Suprapubic skin (tissue), 4 donors: ENCODE measurements around the gene NEK6. TPM values are rescaled to one million over a fixed set of nuclear protein-coding genes. Genes with fewer than 3 reads are reported as not detected.

ENCODE experiments used
- DNase-seq, 2 donors: peaks; one replicate each; pipeline ENCODE4 v3.0.0-alpha.2; 2019; ENCODE audit warnings: low spot score in 2 of 2
- H3K27ac ChIP-seq: fragments of 200-600 bp; sonication (generic); one replicate; pipeline ENCODE4 v1.5.1; 2019
- H3K27me3 ChIP-seq: fragments of 200-600 bp; sonication (generic); one replicate; pipeline ENCODE4 v1.5.1; 2019
- H3K36me3 ChIP-seq: fragments of 200-600 bp; sonication (generic); one replicate; pipeline ENCODE4 v1.5.1; 2019
- H3K4me1 ChIP-seq: fragments of 200-600 bp; sonication (generic); one replicate; pipeline ENCODE4 v1.5.1; 2019
- H3K4me3 ChIP-seq: fragments of 200-600 bp; sonication (generic); one replicate; pipeline ENCODE4 v1.5.1; 2019; ENCODE audit warnings: mild to moderate bottlenecking
- H3K9me3 ChIP-seq: fragments of 200-600 bp; sonication (generic); one replicate; pipeline ENCODE4 v1.5.1; 2019
- CTCF ChIP-seq, 2 donors: fragments of 200-600 bp in 1 of 2; fragments of 450-650 bp in 1 of 2; sonication (generic) in 1 of 2; IDR thresholded peaks; one replicate each; pipeline ENCODE4 v1.5.1; 2016 to 2019; ENCODE audit warnings: antibody characterized with exemption in 2 of 2, mild to moderate bottlenecking in 1 of 2, moderate library complexity in 1 of 2
- EP300 ChIP-seq: sonication (generic); formaldehyde crosslinking; IDR thresholded peaks from one replicate; pipeline ENCODE4 v1.6.1; 2017; ENCODE audit warnings: antibody characterized with exemption
- POLR2A ChIP-seq, 2 donors: fragments of 450-650 bp; IDR thresholded peaks; one replicate each; pipeline ENCODE4 v1.6.1; 2017; ENCODE audit warnings: antibody characterized with exemption in 2 of 2, mild to moderate bottlenecking in 2 of 2, moderate library complexity in 2 of 2
- POLR2AphosphoS5 ChIP-seq, 3 donors: sonication (generic); formaldehyde crosslinking; IDR thresholded peaks; one replicate each; pipeline ENCODE4 v1.6.1; 2017; ENCODE audit warnings: antibody characterized with exemption in 3 of 3
- WGBS: methylation state at CpG from one replicate; pipeline ENCODE4 v1.1.5; 2018; 5-methylcytosine and 5-hydroxymethylcytosine counted together
- total RNA-seq, 4 donors: library from RNA; depleted of rRNA; stranded (reverse); fragments of >200 nt; gene quantifications; one replicate each; pipeline ENCODE4 v1.1.0, GENCODE V29; 2016

Gene NEK6
- total RNA-seq, 4 donors from 2014 or later: 5.4 to 17.5 (median 10.6) TPM

- Histone ChIP-seq H3K36me3 (peaks cover 33% of the 10 kb centered on the region), H3K27me3 (no peaks in the 10 kb centered on the region), H3K9me3 (no peaks in the 10 kb centered on the region), H3K4me3 (no peak overlapping the region), H3K4me1 (peaks cover 6% of the 10 kb centered on the region), H3K27ac (no peak overlapping the region)
- DNase-seq: no peak
- no peak for TF ChIP-seq CTCF (IDR thresholded peaks at IDR 0.05)
- TF ChIP-seq EP300: no peak
- TF ChIP-seq POLR2A (IDR thresholded peaks at IDR 0.05): no peak
- no peak for TF ChIP-seq POLR2AphosphoS5 (IDR thresholded peaks at IDR 0.05)
- no CpG with 5 or more reads among the region's 4 CpGs for WGBS
Measured at GRCh38 chr9:124321935-124322334, 64.2 kb downstream of the NEK6 start.

- WGBS: 94% methylated on average over 18 of the region's 18 CpGs
- DNase-seq: no peak
Measured at GRCh38 chr9:124322618-124323432, 65.1 kb downstream of the NEK6 start.

GRCh38 chr9:124323904-124324303 lies 66.2 kb downstream of the NEK6 start:
- no peak for TF ChIP-seq EP300
- TF ChIP-seq POLR2AphosphoS5 (IDR thresholded peaks at IDR 0.05): no peak
- no peak for TF ChIP-seq CTCF (IDR thresholded peaks at IDR 0.05)
- no peak for TF ChIP-seq POLR2A (IDR thresholded peaks at IDR 0.05)
- Histone ChIP-seq H3K4me1 (peaks cover 6% of the 10 kb centered on the region), H3K9me3 (no peaks in the 10 kb centered on the region), H3K4me3 (no peak overlapping the region), H3K27me3 (no peaks in the 10 kb centered on the region), H3K36me3 (peaks cover 44% of the 10 kb centered on the region), H3K27ac (no peak overlapping the region)
- DNase-seq: no peak
- WGBS: 86% methylated on average over 9 of the region's 10 CpGs

More at GRCh38 chr9:124322618-124323432, 65.1 kb downstream of the NEK6 start:
- Histone ChIP-seq H3K9me3 (no peaks in the 10 kb centered on the region), H3K36me3 (peaks cover 35% of the 10 kb centered on the region), H3K27ac (no peak overlapping the region), H3K27me3 (no peaks in the 10 kb centered on the region), H3K4me1 (peaks cover 6% of the 10 kb centered on the region), H3K4me3 (no peak overlapping the region)
- TF ChIP-seq EP300 (no peak), CTCF (IDR thresholded peaks at IDR 0.05) (no peak), POLR2AphosphoS5 (IDR thresholded peaks at IDR 0.05) (no peak), POLR2A (IDR thresholded peaks at IDR 0.05) (no peak)

- Histone ChIP-seq H3K27me3 (no peaks in the 10 kb centered on the region), H3K4me1 (no peaks in the 10 kb centered on the region), H3K9me3 (no peaks in the 10 kb centered on the region), H3K27ac (no peak overlapping the region), H3K36me3 (peaks cover 61% of the 10 kb centered on the region), H3K4me3 (no peak overlapping the region)
- DNase-seq: no peak
- 98% methylated on average over 4 of the region's 6 CpGs for WGBS
- no peak for TF ChIP-seq POLR2A (IDR thresholded peaks at IDR 0.05)
- TF ChIP-seq EP300: no peak
- no peak for TF ChIP-seq POLR2AphosphoS5 (IDR thresholded peaks at IDR 0.05)
- TF ChIP-seq CTCF (IDR thresholded peaks at IDR 0.05): no peak
Measured at GRCh38 chr9:124325816-124326215, 68.1 kb downstream of the NEK6 start.

GRCh38 chr9:124326378-124326777 lies 68.6 kb downstream of the NEK6 start:
- no peaks in the 10 kb centered on the region for H3K9me3 ChIP-seq
- no peak for DNase-seq
- no peaks in the 10 kb centered on the region for H3K27me3 ChIP-seq
- H3K4me1 ChIP-seq: no peaks in the 10 kb centered on the region
- H3K27ac ChIP-seq: no peak overlapping the region
- WGBS: 96% methylated on average over 14 of the region's 21 CpGs
- H3K36me3 ChIP-seq: peaks cover 61% of the 10 kb centered on the region
- TF ChIP-seq POLR2A (IDR thresholded peaks at IDR 0.05): no peak
- no peak for TF ChIP-seq CTCF (IDR thresholded peaks at IDR 0.05)
- TF ChIP-seq EP300: no peak
- TF ChIP-seq POLR2AphosphoS5 (IDR thresholded peaks at IDR 0.05): no peak
- no peak overlapping the region for H3K4me3 ChIP-seq
